Ovary (tissue), 9 donors: ENCODE measurements around the gene LMTK3. TPM values are rescaled to one million over a fixed set of nuclear protein-coding genes. Genes with fewer than 3 reads are reported as not detected.

ENCODE experiments used
- DNase-seq, 5 donors: peaks; one replicate each; pipeline ENCODE4 v3.0.0-alpha.2; 2019 to 2020
- H3K27ac ChIP-seq, 2 donors: fragments of 200-600 bp; one replicate each; pipeline versions ENCODE4 v1.5.1 to v1.8.0; 2019 to 2022
- H3K27me3 ChIP-seq: fragments of 200-600 bp; one replicate; pipeline ENCODE4 v1.8.0; 2022
- H3K36me3 ChIP-seq: fragments of 200-600 bp; sonication (generic); one replicate; pipeline ENCODE4 v1.5.1; 2019
- H3K4me1 ChIP-seq: one replicate; pipeline ENCODE4 v1.8.1; 2013; ENCODE audit warnings: mild to moderate bottlenecking, moderate library complexity; ENCODE audit not compliant: insufficient read depth
- H3K4me3 ChIP-seq: fragments of 200-600 bp; sonication (generic); one replicate; pipeline ENCODE4 v1.5.1; 2017
- H3K9me3 ChIP-seq, 2 donors: fragments of 200-600 bp in 1 of 2; sonication (generic) in 1 of 2; one replicate each; pipeline versions ENCODE4 v1.5.1 to v1.8.1; 2013 to 2019; ENCODE audit warnings: mild to moderate bottlenecking in 1 of 2, moderate library complexity in 1 of 2
- CTCF ChIP-seq, 3 donors: fragments of 450-650 bp in 2 of 3; fragments of 200-600 bp in 1 of 3; IDR thresholded peaks; one replicate each; pipeline versions ENCODE4 v1.5.1 to v1.8.0; 2016 to 2022; ENCODE audit warnings: antibody characterized with exemption in 3 of 3, mild to moderate bottlenecking in 1 of 3
- EP300 ChIP-seq: sonication (generic); formaldehyde crosslinking; IDR thresholded peaks from one replicate; pipeline ENCODE4 v1.6.1; 2017; ENCODE audit warnings: antibody characterized with exemption
- POLR2A ChIP-seq: fragments of 450-650 bp; IDR thresholded peaks from one replicate; pipeline ENCODE4 v1.6.1; 2017; ENCODE audit warnings: antibody characterized with exemption, mild to moderate bottlenecking, moderate library complexity
- WGBS, 3 donors: extraction: QIAGEN DNeasy Blood & Tissue Kit in 1 of 3; methylation state at CpG; one replicate each; pipeline versions ENCODE4 v1.1.5 to v1.1.7; 2013 to 2017; 5-methylcytosine and 5-hydroxymethylcytosine counted together
- intact Hi-C, 4 donors: fragments of 100-400 bp; cut with DNase I; formaldehyde crosslinking; loops; one replicate each; pipeline versions ENCODE4 v1.11.0 to v1.15.1; 2022 to 2023
- polyA plus RNA-seq, 2 donors: library from polyadenylated mRNA; stranded (reverse); fragments of 200-250 nt in 1 of 2; fragments of 350-450 nt in 1 of 2; fragmentation: Illumina TruSeq in 1 of 2; extraction: RNeasy Lipid Tissue Mini Kit (QIAGEN cat#74804) in 1 of 2; gene quantifications; one replicate each; pipeline ENCODE4 v1.2.3, GENCODE V29; 2013 to 2014
- total RNA-seq, 7 donors: library from RNA; depleted of rRNA in 2 of 7; stranded (reverse); fragments of >200 nt in 2 of 7; fragmentation: NEBNext Ultra II Directional in 3 of 7; extraction: Animal tissue kit (Norgen Biotek cat#: 25700) in 3 of 7; gene quantifications; one replicate each; pipeline versions ENCODE4 v1.1.0 to v1.2.4, GENCODE V29; 2016 to 2023
- donor health status: DM: no; HTN: no; CAD: no; lungs with moderate emphysema.
- donor health status: DM: no; HTN: no; CAD: no.
- donor health status: Bipolar disorder and iron deficiency.
- donor health status: DM: yes; HTN: yes; CAD: no.
- donor health status: DM: no; HTN: no; CAD: no.
- donor health status: DM: yes; HTN: yes; CAD: no.

The LMTK3 gene
- total and polyA plus RNA-seq, 9 donors: 0.27 to 2.5 (median 0.49) TPM; not detected in 1

DNA sequence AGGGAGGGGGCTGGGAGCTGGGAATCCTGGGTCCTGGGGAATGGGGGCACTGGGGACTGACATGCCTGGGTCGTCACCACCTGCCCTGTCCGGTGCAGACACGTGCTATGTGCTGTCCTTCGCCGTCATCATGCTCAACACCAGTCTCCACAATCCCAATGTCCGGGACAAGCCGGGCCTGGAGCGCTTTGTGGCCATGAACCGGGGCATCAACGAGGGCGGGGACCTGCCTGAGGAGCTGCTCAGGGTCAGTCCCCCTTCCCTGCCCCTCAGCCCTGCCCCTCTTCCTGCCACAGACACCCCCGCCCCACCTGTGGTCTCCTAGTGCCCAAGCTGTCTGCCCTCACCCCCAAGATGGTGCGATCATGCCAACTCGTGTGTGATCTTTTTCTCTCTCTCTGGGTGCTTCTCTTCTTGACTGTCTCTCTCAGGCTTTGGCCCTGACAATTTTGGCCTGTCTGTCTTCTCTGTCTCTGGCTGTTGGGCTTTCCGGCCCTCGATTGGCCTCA, 37.5 kb downstream of the LMTK3 start:
- 84 to 89% (median 88%) methylated on average over 16 of the region's 16 CpGs for WGBS, 3 donors
- no peaks in the 10 kb centered on the region for H3K36me3 ChIP-seq

DNA sequence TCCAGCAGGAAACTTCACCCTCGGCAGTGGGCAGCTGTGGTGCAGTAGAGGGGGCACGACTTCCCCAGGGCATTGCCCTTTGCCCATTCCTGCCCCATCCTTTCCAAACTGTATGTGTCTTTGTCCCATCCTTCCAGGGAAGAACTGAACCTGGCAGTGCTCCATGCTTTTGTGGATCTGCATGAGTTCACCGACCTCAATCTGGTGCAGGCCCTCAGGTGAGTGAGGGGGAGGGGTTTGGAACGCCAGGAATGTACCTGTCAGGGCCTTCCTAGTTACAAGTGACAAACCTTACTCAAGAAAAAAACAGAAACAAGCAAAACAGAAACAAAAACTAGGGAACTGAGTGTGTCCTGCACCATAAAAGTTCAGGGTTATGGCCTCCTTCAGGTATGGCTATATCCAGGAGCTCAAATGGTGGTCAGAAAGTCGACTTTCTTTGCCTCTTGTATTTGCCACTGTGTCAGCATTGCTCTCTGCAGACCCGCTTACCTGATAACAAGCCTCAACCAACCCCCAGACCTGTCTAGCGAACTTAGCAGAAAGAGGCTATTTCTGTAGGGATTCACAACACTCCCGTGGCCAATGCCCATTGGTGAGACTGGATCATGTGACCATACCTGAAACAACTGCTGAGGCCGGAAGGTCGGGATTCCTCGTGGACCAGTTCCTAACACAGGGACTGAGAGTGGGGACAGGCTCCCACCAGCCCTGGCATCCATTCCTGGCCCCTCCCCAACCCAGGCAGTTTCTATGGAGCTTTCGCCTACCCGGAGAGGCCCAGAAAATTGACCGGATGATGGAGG, 38.3 kb downstream of the LMTK3 start:
- 75 to 83% (median 82%) methylated on average over 14 of the region's 14 CpGs for WGBS, 3 donors
- DNase-seq: peak in 1 of 5 donors; percentile 36
- intact Hi-C loops: no loop called here
- Histone ChIP-seq H3K4me1 (peaks cover 7% of the 10 kb centered on the region), H3K27me3 (no peaks in the 10 kb centered on the region), H3K9me3 (no peaks in the 10 kb centered on the region), H3K27ac (no peak overlapping the region), H3K4me3 (no peak overlapping the region), H3K36me3 (no peaks in the 10 kb centered on the region)
- TF ChIP-seq EP300: no peak
- no peak for TF ChIP-seq POLR2A
- TF ChIP-seq CTCF (IDR thresholded peaks at IDR 0.05): no peak

More for the DNA sequence above, 37.5 kb downstream of the LMTK3 start:
- no peak overlapping the region for H3K27ac ChIP-seq
- intact Hi-C loops: no loop called here
- no peak for TF ChIP-seq CTCF (IDR thresholded peaks at IDR 0.05)
- no peak for TF ChIP-seq EP300
- TF ChIP-seq POLR2A: no peak
- H3K9me3 ChIP-seq: no peaks in the 10 kb centered on the region
- no peak for DNase-seq
- H3K4me1 ChIP-seq: peaks cover 7% of the 10 kb centered on the region
- no peaks in the 10 kb centered on the region for H3K27me3 ChIP-seq
- H3K4me3 ChIP-seq: no peak overlapping the region

- intact Hi-C loops: no loop called here
- Histone ChIP-seq H3K4me3 (no peak overlapping the region), H3K27me3 (no peaks in the 10 kb centered on the region), H3K9me3 (no peaks in the 10 kb centered on the region), H3K4me1 (peaks cover 7% of the 10 kb centered on the region), H3K36me3 (no peaks in the 10 kb centered on the region), H3K27ac (no peak overlapping the region)
- no peak for TF ChIP-seq CTCF (IDR thresholded peaks at IDR 0.05)
- no peak for TF ChIP-seq POLR2A
- no peak for TF ChIP-seq EP300
- no peak for DNase-seq
- WGBS, 3 donors: 95 to 96% (median 96%) methylated on average over 4 of the region's 4 CpGs
Observed at GRCh38 chr19:48471836-48472235, 39.8 kb downstream of the LMTK3 start.

GRCh38 chr19:48470856-48471255, 40.8 kb downstream of the LMTK3 start:
- 82 to 86% (median 84%) methylated on average over 10 of the region's 10 CpGs for WGBS, 3 donors
- no peaks in the 10 kb centered on the region for H3K27me3 ChIP-seq
- no peak overlapping the region for H3K4me3 ChIP-seq
- TF ChIP-seq CTCF (IDR thresholded peaks at IDR 0.05): no peak
- TF ChIP-seq POLR2A: no peak
- TF ChIP-seq EP300: no peak
- H3K9me3 ChIP-seq: no peaks in the 10 kb centered on the region
- peaks cover 7% of the 10 kb centered on the region for H3K4me1 ChIP-seq
- H3K36me3 ChIP-seq: no peaks in the 10 kb centered on the region
- no peak overlapping the region for H3K27ac ChIP-seq
- intact Hi-C loops: no loop called here
- no peak for DNase-seq
